Esophagus squamous epithelium (tissue), 4 donors: ENCODE measurements around the gene SGMS2.

Experiments used
- POLR2A ChIP-seq, 4 donors: fragments of 450-650 bp; IDR thresholded peaks; one replicate each; pipeline ENCODE4 v1.6.1; 2017; ENCODE audit warnings: antibody characterized with exemption in 4 of 4, mild to moderate bottlenecking in 4 of 4, moderate library complexity in 3 of 4
- TF ChIP-seq, protein P1 (sequence below), 6 experiments: fragments of 450-650 bp in 4 of 6; fragments of 200-600 bp in 2 of 6; sonication (generic) in 2 of 6; IDR thresholded peaks; one replicate each; pipeline ENCODE4 v1.5.1; 2016 to 2019; ENCODE audit warnings: antibody characterized with exemption in 6 of 6, mild to moderate bottlenecking in 4 of 6, moderate library complexity in 4 of 6

DNA sequence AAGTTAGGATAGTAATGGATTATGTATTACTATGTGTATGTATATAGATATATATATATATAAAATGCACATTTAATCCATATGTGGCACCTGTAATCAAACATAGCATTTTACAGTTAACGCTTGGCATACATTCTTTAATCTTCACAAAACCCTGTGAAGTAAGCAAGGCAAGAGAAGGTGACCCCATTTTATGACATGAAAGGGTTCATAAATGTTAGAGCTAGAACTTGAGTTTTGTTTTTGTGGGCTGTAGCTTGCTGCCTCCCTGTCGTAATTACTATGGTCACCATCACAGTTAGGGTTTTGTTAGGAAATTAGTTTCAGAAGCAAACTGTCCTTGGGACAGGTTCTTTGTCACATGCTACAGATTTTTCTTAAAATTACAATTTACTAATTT, 92.8 kb downstream of the SGMS2 start:
- TF ChIP-seq, protein P1, sequence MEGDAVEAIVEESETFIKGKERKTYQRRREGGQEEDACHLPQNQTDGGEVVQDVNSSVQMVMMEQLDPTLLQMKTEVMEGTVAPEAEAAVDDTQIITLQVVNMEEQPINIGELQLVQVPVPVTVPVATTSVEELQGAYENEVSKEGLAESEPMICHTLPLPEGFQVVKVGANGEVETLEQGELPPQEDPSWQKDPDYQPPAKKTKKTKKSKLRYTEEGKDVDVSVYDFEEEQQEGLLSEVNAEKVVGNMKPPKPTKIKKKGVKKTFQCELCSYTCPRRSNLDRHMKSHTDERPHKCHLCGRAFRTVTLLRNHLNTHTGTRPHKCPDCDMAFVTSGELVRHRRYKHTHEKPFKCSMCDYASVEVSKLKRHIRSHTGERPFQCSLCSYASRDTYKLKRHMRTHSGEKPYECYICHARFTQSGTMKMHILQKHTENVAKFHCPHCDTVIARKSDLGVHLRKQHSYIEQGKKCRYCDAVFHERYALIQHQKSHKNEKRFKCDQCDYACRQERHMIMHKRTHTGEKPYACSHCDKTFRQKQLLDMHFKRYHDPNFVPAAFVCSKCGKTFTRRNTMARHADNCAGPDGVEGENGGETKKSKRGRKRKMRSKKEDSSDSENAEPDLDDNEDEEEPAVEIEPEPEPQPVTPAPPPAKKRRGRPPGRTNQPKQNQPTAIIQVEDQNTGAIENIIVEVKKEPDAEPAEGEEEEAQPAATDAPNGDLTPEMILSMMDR (IDR thresholded peaks at IDR 0.05), result no peak
- TF ChIP-seq POLR2A (IDR thresholded peaks at IDR 0.05), result no peak
